HepG2 (cell line): ENCODE data around the gene SEC61G. TPM values are rescaled to one million over a fixed set of nuclear protein-coding genes. Genes with fewer than 3 reads are reported as not detected.
A peak's percentile ranks its signal among the peaks of the same experiment; 100 is the strongest.

Source experiments
- ATF6 ChIP-seq: sonication (generic); formaldehyde crosslinking; conservative IDR thresholded peaks from 2 replicates; pipeline ENCODE4 v1.4.0; 2020; ENCODE audit warnings: missing genetic modification reagents
- BHLHE40 ChIP-seq: IDR thresholded peaks from 2 replicates; pipeline ENCODE4 v1.6.1; 2011; ENCODE audit warnings: low read length, improper control_type of control experiment
- ELF1 ChIP-seq: sonication (generic); formaldehyde crosslinking; IDR thresholded peaks from 2 replicates; pipeline ENCODE4 v1.4.0; 2020; ENCODE audit warnings: missing genetic modification reagents
- KDM6A ChIP-seq: IDR thresholded peaks from 2 replicates; pipeline ENCODE4 v1.6.1; 2016; ENCODE audit warnings: low read depth
- KLF12 ChIP-seq: sonication (generic); formaldehyde crosslinking; IDR thresholded peaks from 2 replicates; pipeline ENCODE4 v1.4.0; 2020; ENCODE audit warnings: missing genetic modification reagents, borderline replicate concordance
- MBNL3 ChIP-seq: fragments of 250-450 bp; sonication (Bioruptor Pico); conservative IDR thresholded peaks from 2 replicates; pipeline ENCODE4 v1.8.0; 2022; ENCODE audit warnings: mild to moderate bottlenecking, inconsistent platforms
- NFIB ChIP-seq: sonication (generic); formaldehyde crosslinking; IDR thresholded peaks from 2 replicates; pipeline ENCODE4 v1.9.0; 2021; ENCODE audit warnings: missing genetic modification reagents, mild to moderate bottlenecking, borderline replicate concordance
- REST ChIP-seq, 2 experiments: IDR thresholded peaks; 2 replicates each; pipeline ENCODE4 v1.6.1; 2011 to 2012; ENCODE audit warnings: low read length in 2 of 2, borderline replicate concordance in 1 of 2, low read depth in 1 of 2, mild to moderate bottlenecking in 1 of 2, moderate library complexity in 1 of 2
- ZBTB42 ChIP-seq: sonication (generic); formaldehyde crosslinking; IDR thresholded peaks from 2 replicates; pipeline ENCODE4 v1.5.0; 2020; ENCODE audit warnings: mild to moderate bottlenecking, missing genetic modification reagents
- ZNF17 ChIP-seq: sonication (generic); formaldehyde crosslinking; IDR thresholded peaks from 2 replicates; pipeline ENCODE4 v1.5.0; 2020; ENCODE audit warnings: mild to moderate bottlenecking, missing genetic modification reagents
- ZNF329 ChIP-seq: sonication (generic); formaldehyde crosslinking; IDR thresholded peaks from 2 replicates; pipeline ENCODE4 v1.9.0; 2021; ENCODE audit warnings: low read depth, mild to moderate bottlenecking, missing genetic modification reagents
- ZNF354B ChIP-seq: sonication (generic); formaldehyde crosslinking; IDR thresholded peaks from 2 replicates; pipeline ENCODE4 v1.8.0; 2022; ENCODE audit warnings: mild to moderate bottlenecking, missing genetic modification reagents
- ZNF407 ChIP-seq: sonication (generic); formaldehyde crosslinking; IDR thresholded peaks from one replicate; pipeline ENCODE4 v1.5.1; 2020; ENCODE audit warnings: mild to moderate bottlenecking, missing genetic modification reagents; ENCODE audit errors: not compliant biosample characterization
- ZSCAN30 ChIP-seq: sonication (generic); formaldehyde crosslinking; IDR thresholded peaks from 2 replicates; pipeline ENCODE4 v1.5.0; 2020; ENCODE audit warnings: mild to moderate bottlenecking, missing genetic modification reagents
- ZSCAN9 ChIP-seq: IDR thresholded peaks from 2 replicates; pipeline ENCODE4 v1.6.1; 2016; ENCODE audit warnings: borderline replicate concordance
- polyA plus RNA-seq, 8 experiments: library from polyadenylated mRNA; depleted of rRNA in 3 of 8; stranded (reverse) in 7 of 8; unstranded in 1 of 8; fragments of >200 nt; fragmentation: Illumina TruSeq in 4 of 8; extraction: Trizol in 4 of 8; gene quantifications; 2 replicates each; pipeline versions ENCODE4 v1.2.1 to v1.2.3, GENCODE V29; 2011 to 2016; ENCODE audit warnings: low read depth in 4 of 8, missing spikeins in 1 of 8, mixed read lengths in 1 of 8; ENCODE audit not compliant: insufficient read depth in 1 of 8
- total RNA-seq, 5 experiments: library from RNA; depleted of rRNA; stranded (reverse); fragments of >200 nt; fragmentation: Illumina TruSeq; extraction: Trizol; gene quantifications; 2 replicates each; pipeline ENCODE4 v1.2.3, GENCODE V29; 2016; ENCODE audit warnings: low read depth in 1 of 5

Gene SEC61G
- total and polyA plus RNA-seq, 2 of the 13 experiments (the other 11 are each of a cell fraction or from before 2014, with no cell fraction given), result 126 to 328 TPM

- TF ChIP-seq ZNF354B (CRISPR knock-in tag), result no peak
- TF ChIP-seq MBNL3, result no peak
- no peak for TF ChIP-seq KLF12 (CRISPR knock-in tag)
- TF ChIP-seq REST (IDR thresholded peaks at IDR 0.05; ENCODE audit: borderline replicate concordance in 1 of 2, low read depth in 1 of 2, low read length in 2 of 2), result no peak
- no peak for TF ChIP-seq ELF1 (CRISPR knock-in tag)
- TF ChIP-seq KDM6A (CRISPR knock-in tag), result no peak
- no peak for TF ChIP-seq ZNF407
- no peak for TF ChIP-seq ZNF17
- no peak for TF ChIP-seq ZBTB42 (CRISPR knock-in tag)
- no peak for TF ChIP-seq ATF6
- 0 out of 2 replicates have a peak, but pooled peaks have one; percentile 30 for TF ChIP-seq BHLHE40
- TF ChIP-seq NFIB (CRISPR knock-in tag), result no peak
- no peak for TF ChIP-seq ZSCAN30 (CRISPR knock-in tag)
- no peak for TF ChIP-seq ZNF329 (CRISPR knock-in tag)
- peak; percentile 70; the same call in 1 of the 2 replicates for TF ChIP-seq ZSCAN9 (CRISPR knock-in tag)
Measured at GRCh38 chr7:54773472-54774399, 14.7 kb upstream of the SEC61G start (continued).
